ENCODE data around the gene ABCA13.

The ABCA13 gene

GRCh38 chr7:48209004-48209600 is 37.8 kb downstream of the ABCA13 start:
- Mint-ChIP-seq H3K4me1 (no peaks in the 10 kb centered on the region), H3K27ac (no peak overlapping the region), H3K4me3 (no peak overlapping the region), H3K36me3 (ENCODE audit: low read depth) (no peaks in the 10 kb centered on the region), H3K27me3 (ENCODE audit: low read depth, poor library complexity) (peaks cover 4% of the 10 kb centered on the region), H3K9me3 (peaks cover 28% of the 10 kb centered on the region)
- no peak for TF ChIP-seq CTCF (IDR thresholded peaks at IDR 0.05)
- no peak for DNase-seq

GRCh38 chr7:48213226-48213625 is 42.0 kb downstream of the ABCA13 start:
- no peaks in the 10 kb centered on the region for H3K4me1 Mint-ChIP-seq
- H3K27ac Mint-ChIP-seq, result no peak overlapping the region
- TF ChIP-seq CTCF (IDR thresholded peaks at IDR 0.05), result no peak
- H3K36me3 Mint-ChIP-seq (ENCODE audit: low read depth), result no peaks in the 10 kb centered on the region
- DNase-seq, result no peak
- no peak overlapping the region for H3K4me3 Mint-ChIP-seq
- peaks cover 32% of the 10 kb centered on the region for H3K9me3 Mint-ChIP-seq
- peaks cover 8% of the 10 kb centered on the region for H3K27me3 Mint-ChIP-seq (ENCODE audit: low read depth, poor library complexity)

GRCh38 chr7:48217266-48217665 is 46.0 kb downstream of the ABCA13 start:
- Mint-ChIP-seq H3K27me3 (ENCODE audit: low read depth, poor library complexity) (peaks cover 10% of the 10 kb centered on the region), H3K4me3 (no peak overlapping the region), H3K4me1 (no peaks in the 10 kb centered on the region), H3K9me3 (peaks cover 12% of the 10 kb centered on the region), H3K27ac (no peak overlapping the region), H3K36me3 (ENCODE audit: low read depth) (no peaks in the 10 kb centered on the region)
- TF ChIP-seq CTCF (IDR thresholded peaks at IDR 0.05), result no peak
- DNase-seq, result no peak

GRCh38 chr7:48217753-48218152 is 46.5 kb downstream of the ABCA13 start:
- DNase-seq, result no peak
- H3K4me3 Mint-ChIP-seq, result no peak overlapping the region
- no peaks in the 10 kb centered on the region for H3K36me3 Mint-ChIP-seq (ENCODE audit: low read depth)
- H3K4me1 Mint-ChIP-seq, result no peaks in the 10 kb centered on the region
- no peak overlapping the region for H3K27ac Mint-ChIP-seq
- peaks cover 10% of the 10 kb centered on the region for H3K27me3 Mint-ChIP-seq (ENCODE audit: low read depth, poor library complexity)
- no peak for TF ChIP-seq CTCF (IDR thresholded peaks at IDR 0.05)
- peaks cover 9% of the 10 kb centered on the region for H3K9me3 Mint-ChIP-seq

- TF ChIP-seq CTCF (IDR thresholded peaks at IDR 0.05), result no peak
- H3K9me3 Mint-ChIP-seq, result no peaks in the 10 kb centered on the region
- no peaks in the 10 kb centered on the region for H3K4me1 Mint-ChIP-seq
- DNase-seq, result no peak
- H3K27ac Mint-ChIP-seq, result no peak overlapping the region
- no peak overlapping the region for H3K4me3 Mint-ChIP-seq
- no peaks in the 10 kb centered on the region for H3K36me3 Mint-ChIP-seq (ENCODE audit: low read depth)
- peaks cover 8% of the 10 kb centered on the region for H3K27me3 Mint-ChIP-seq (ENCODE audit: low read depth, poor library complexity)
These were observed 52.8 kb downstream of the ABCA13 start for GRCh38 chr7:48224042-48224441.

- peaks cover 5% of the 10 kb centered on the region for H3K27me3 Mint-ChIP-seq (ENCODE audit: low read depth, poor library complexity)
- no peak overlapping the region for H3K27ac Mint-ChIP-seq
- no peak for TF ChIP-seq CTCF (IDR thresholded peaks at IDR 0.05)
- H3K9me3 Mint-ChIP-seq, result no peaks in the 10 kb centered on the region
- no peaks in the 10 kb centered on the region for H3K4me1 Mint-ChIP-seq
- DNase-seq, result no peak
- no peaks in the 10 kb centered on the region for H3K36me3 Mint-ChIP-seq (ENCODE audit: low read depth)
- H3K4me3 Mint-ChIP-seq, result no peak overlapping the region
These were observed 53.8 kb downstream of the ABCA13 start for GRCh38 chr7:48225101-48225500.
